K562 (cell line): Measurements from ENCODE around the gene MOSPD2.

Experiments used
- CTCF ChIP-seq, 3 experiments: IDR thresholded peaks in 2 of 3; conservative IDR thresholded peaks in 1 of 3; 2 replicates each; pipeline ENCODE4 v1.5.1; 2011 to 2012; ENCODE audit warnings: low read length in 3 of 3, mild to moderate bottlenecking in 3 of 3, control low read depth in 2 of 3, improper control_type of control experiment in 1 of 3, inconsistent platforms in 1 of 3, low read depth in 1 of 3, mixed read lengths in 1 of 3, moderate library complexity in 1 of 3; ENCODE audit not compliant: insufficient read depth in 2 of 3
- EP300 ChIP-seq: IDR thresholded peaks from 2 replicates; pipeline ENCODE4 v1.6.1; 2012; ENCODE audit warnings: low read length, improper control_type of control experiment
- MXI1 ChIP-seq: IDR thresholded peaks from 2 replicates; pipeline ENCODE4 v1.6.1; 2011; ENCODE audit warnings: low read depth, mild to moderate bottlenecking, improper control_type of control experiment, low read length
- MYC ChIP-seq, 2 experiments: fragments of 250-450 bp in 1 of 2; sonication (Bioruptor Pico) in 1 of 2; IDR thresholded peaks; 2 replicates each; pipeline versions ENCODE4 v1.5.1 to v1.6.1; 2012 to 2021; ENCODE audit warnings: low read depth in 2 of 2, borderline replicate concordance in 1 of 2, improper control_type of control experiment in 1 of 2, low read length in 1 of 2, mild to moderate bottlenecking in 1 of 2, moderate library complexity in 1 of 2
- NUFIP1 ChIP-seq: fragments of 450-650 bp; IDR thresholded peaks from 2 replicates; pipeline ENCODE4 v1.6.1; 2018; ENCODE audit not compliant: partially characterized antibody
- POLR2AphosphoS5 ChIP-seq: IDR thresholded peaks from 2 replicates; pipeline ENCODE4 v1.6.1; 2011; ENCODE audit warnings: mild to moderate bottlenecking, low read depth, low read length, moderate library complexity; ENCODE audit not compliant: control insufficient read depth, insufficient read depth
- SETDB1 ChIP-seq: IDR thresholded peaks from one replicate; pipeline ENCODE4 v1.6.1; 2012; ENCODE audit warnings: low read length, control low read depth, inconsistent platforms

- TF ChIP-seq MXI1 (no peak), NUFIP1 (no peak), POLR2AphosphoS5 (no peak), CTCF (IDR thresholded peaks at IDR 0.05 in 2 of 3, conservative IDR thresholded peaks at IDR 0.05 in 1 of 3; ENCODE audit: insufficient read depth in 2 of 3, low read depth in 1 of 3, low read length in 3 of 3) (no peak), SETDB1 (no peak), EP300 (no peak), MYC (IDR thresholded peaks at IDR 0.05; ENCODE audit: low read depth, low read length) (no peak), MYC (CRISPR knock-in tag; IDR thresholded peaks at IDR 0.05; ENCODE audit: borderline replicate concordance, low read depth) (no peak)
These were observed 47.0 kb downstream of the MOSPD2 start for GRCh38 chrX:14920196-14920595.
